ENCODE measurements around the gene JSRP1.

DNA sequence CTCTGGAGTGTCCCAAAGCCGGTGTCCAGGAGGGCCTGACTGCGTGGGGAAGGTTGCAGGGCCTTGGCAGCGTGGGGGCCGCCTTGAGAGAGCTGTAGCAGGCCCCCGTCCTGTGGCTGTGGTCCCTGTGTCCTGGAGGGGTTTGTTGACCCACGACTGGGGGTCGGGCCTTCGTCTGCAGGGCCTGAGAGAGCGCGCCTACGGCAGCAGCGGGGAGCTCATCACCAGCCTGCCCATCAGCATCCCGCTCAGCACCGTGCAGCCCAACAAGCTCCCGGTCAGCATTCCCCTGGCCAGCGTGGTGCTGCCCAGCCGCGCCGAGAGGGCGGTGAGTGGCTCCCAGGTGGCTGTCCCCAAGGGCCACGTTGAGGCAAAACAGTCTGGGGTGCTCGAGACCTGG lies 38.6 kb downstream of the JSRP1 start:
- TF ChIP-seq, protein P1, sequence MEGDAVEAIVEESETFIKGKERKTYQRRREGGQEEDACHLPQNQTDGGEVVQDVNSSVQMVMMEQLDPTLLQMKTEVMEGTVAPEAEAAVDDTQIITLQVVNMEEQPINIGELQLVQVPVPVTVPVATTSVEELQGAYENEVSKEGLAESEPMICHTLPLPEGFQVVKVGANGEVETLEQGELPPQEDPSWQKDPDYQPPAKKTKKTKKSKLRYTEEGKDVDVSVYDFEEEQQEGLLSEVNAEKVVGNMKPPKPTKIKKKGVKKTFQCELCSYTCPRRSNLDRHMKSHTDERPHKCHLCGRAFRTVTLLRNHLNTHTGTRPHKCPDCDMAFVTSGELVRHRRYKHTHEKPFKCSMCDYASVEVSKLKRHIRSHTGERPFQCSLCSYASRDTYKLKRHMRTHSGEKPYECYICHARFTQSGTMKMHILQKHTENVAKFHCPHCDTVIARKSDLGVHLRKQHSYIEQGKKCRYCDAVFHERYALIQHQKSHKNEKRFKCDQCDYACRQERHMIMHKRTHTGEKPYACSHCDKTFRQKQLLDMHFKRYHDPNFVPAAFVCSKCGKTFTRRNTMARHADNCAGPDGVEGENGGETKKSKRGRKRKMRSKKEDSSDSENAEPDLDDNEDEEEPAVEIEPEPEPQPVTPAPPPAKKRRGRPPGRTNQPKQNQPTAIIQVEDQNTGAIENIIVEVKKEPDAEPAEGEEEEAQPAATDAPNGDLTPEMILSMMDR (IDR thresholded peaks at IDR 0.05): no peak
- TF ChIP-seq EP300 (IDR thresholded peaks at IDR 0.05) (no peak), POLR2A (IDR thresholded peaks at IDR 0.05) (no peak)
